ENCODE data around the gene MYOM3. TPM values are rescaled to one million over a fixed set of nuclear protein-coding genes. Genes with fewer than 3 reads are reported as not detected.

MYOM3 gene
- 6.2 to 7.2 TPM (median 7.0 TPM) in 5 replicates for total RNA-seq (2022; extraction: Qiagen RNA extraction)

DNA sequence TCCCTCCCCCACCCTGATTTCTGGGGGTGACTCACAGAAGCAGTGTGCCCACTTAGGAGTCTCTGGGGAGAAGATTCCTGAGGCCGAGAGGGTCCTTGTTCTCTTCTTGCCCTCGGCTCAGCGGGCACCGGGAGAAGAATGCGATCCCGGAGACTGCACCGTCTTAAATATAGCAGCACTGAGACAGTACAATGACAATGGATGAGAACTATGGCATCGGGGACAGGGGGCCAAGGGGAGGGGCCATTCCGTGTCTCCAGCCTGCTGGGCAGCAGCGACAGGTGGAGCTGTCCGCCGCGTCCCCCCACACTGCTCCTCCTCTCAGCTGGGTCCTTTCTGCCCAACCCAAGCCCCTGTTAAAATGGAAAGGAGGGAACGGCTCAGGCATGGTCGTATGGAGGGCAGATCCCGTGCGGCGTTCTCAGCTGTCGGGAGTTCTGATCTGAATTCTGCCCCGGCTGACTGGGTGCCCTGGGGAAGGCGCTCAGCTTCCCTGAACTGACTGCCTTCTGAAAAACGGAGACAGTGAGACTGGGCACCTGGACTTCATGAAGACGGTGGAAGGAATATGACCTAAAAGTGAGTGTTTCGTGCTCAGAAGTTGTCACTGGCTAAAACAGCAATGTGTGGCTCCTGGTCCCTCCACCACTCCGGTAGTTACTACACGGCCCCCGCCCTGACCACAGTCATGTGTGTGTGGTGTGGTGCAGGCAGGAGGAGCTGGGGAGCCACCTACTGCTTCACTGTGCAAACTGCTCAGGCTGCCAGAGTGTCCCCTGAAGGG, at the start of gene MYOM3:
MYOM3 (minus strand) TSS at position 140 of the 784 bp plus-strand sequence. CDS start 3,499 bp downstream, outside the sequence.

DNA sequence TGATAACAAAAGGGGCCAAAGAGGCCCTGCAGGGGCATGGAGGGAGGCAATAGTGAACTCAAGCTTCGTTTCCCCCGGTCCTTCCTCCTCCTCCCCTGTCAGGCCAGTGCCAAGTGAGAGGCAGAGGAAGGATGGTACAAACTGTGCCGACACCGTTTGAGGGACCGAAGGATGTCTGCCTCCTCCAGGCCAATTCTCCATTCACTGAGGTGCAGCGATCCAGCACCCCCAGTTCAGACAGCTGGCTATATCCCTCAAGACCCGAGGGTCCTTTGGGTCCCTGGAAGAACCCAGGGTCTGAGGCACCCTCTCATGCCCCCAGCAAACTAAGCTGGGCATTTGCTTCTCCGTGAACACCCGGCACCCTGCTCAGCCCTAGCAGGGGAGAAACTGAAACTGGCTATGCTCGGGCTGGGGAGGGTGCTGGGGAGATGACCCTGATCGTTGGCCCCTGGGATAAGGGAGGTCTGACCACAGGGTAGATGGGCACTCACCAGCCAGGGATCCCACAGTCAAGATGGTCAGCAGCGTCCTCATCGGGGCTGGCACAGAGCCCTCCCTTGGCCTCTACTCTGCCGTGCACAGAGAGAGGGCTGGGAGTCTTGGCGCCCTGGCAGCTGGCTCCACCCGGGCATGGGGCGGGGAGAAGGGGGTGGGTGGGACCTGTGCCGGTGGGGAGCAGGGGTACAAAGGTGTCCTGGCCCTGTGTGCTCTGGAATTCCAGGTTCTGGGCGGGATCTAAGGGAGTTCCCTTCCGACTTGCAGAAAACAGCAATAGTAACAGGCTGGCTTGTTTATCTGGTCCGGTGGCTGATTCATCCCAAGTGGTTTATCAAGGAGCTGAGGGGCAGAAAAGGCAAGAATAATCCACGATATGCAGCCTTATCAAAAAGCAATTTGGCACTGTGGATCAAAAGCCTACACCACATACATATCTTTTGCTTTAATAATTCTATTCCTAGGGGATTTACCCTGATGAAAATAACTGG, 30.9 kb upstream of the MYOM3 start, which contains the start of gene IL22RA1:
IL22RA1 (minus strand) TSS at position 595 of the 989 bp plus-strand sequence; CDS start at position 537, 58 bp downstream.

Other genes starting within 250 kb of the MYOM3 start
- gene FUCA1, start 243.8 kb downstream of the MYOM3 start, total RNA-seq (2022; extraction: Qiagen RNA extraction): 8.5 to 11.5 TPM (median 10.1 TPM) in 5 replicates
- 0.01 TPM in 1 of 5 replicates, not detected in the others for gene CNR2, start 198.8 kb downstream of the MYOM3 start, total RNA-seq (2022; extraction: Qiagen RNA extraction)
- gene PNRC2, start 152.3 kb downstream of the MYOM3 start, total RNA-seq (2022; extraction: Qiagen RNA extraction): 29.0 to 39.1 TPM (median 33.8 TPM) in 5 replicates
- gene SRSF10, start 131.8 kb downstream of the MYOM3 start, total RNA-seq (2022; extraction: Qiagen RNA extraction): 89.6 to 99.1 TPM (median 94.2 TPM) in 5 replicates
- gene IL22RA1, start 31.0 kb upstream of the MYOM3 start, total RNA-seq (2022; extraction: Qiagen RNA extraction): 7.1 to 9.7 TPM (median 8.3 TPM) in 5 replicates
- 0.79 to 1.1 TPM (median 0.91 TPM) in 5 replicates for gene IFNLR1, start 75.2 kb upstream of the MYOM3 start, total RNA-seq (2022; extraction: Qiagen RNA extraction)
- 0.76 to 0.86 TPM (median 0.79 TPM) in 5 replicates for gene GRHL3, start 207.2 kb upstream of the MYOM3 start, total RNA-seq (2022; extraction: Qiagen RNA extraction)